Stimulated activated CD8-positive, alpha-beta memory T cell treated with anti-CD3 and anti-CD28 coated beads, Interleukin-12 subunit alpha, Interleukin-12 subunit beta, amount 100 ng/mL, for 1 hour (primary cell): ENCODE results near the gene COX6A1.

ENCODE experiments used
- DNase-seq: peaks from one replicate; pipeline ENCODE4 v3.0.0-alpha.2; 2020; ENCODE audit warnings: low read depth

Gene COX6A1

DNA sequence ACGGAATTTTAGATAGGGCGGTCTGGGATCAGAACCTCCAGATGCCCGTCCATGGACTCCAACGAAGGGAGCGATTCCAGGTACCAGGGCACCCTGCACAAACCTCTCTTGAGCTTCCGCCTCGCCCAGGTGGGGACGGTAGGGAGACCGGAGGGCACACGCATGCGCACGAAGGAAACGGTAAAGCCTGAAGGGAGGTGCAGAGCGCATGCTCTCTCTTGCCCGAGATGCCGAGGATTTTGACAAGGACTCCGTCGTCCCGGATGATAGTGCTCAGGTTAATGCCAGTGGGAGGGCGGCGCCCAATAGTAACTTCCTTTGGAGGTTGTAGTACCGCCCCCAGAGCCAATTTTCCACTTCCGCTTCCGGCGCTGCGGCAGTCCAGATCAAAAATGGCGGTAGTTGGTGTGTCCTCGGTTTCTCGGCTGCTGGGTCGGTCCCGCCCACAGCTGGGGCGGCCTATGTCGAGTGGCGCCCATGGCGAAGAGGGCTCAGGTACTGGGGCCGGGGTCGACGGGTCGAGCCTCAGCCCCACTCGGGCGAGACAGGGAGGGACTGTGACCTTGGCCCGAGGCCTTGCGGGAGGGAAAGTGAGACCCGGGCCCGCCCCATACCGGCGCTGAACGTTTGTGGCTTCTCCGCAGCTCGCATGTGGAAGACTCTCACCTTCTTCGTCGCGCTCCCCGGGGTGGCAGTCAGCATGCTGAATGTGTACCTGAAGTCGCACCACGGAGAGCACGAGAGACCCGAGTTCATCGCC is at the start of gene COX6A1:
Gene COX6A1 (plus strand): TSS at position 379 of the 760 bp plus-strand sequence. CDS start 14 bp downstream, at position 393.
- DNase-seq: peak; percentile 96

- DNase-seq: no peak
Observed at GRCh38 chr12:120388691-120389481, 49.0 kb upstream of the COX6A1 start.

GRCh38 chr12:120390540-120391120 is 47.3 kb upstream of the COX6A1 start:
- no peak for DNase-seq

- no peak for DNase-seq
Observed at GRCh38 chr12:120394483-120395367, 43.2 kb upstream of the COX6A1 start.

GRCh38 chr12:120397824-120398540 is 39.9 kb upstream of the COX6A1 start:
- DNase-seq: no peak

- no peak for DNase-seq
Observed at GRCh38 chr12:120399531-120399930, 38.4 kb upstream of the COX6A1 start.

DNA sequence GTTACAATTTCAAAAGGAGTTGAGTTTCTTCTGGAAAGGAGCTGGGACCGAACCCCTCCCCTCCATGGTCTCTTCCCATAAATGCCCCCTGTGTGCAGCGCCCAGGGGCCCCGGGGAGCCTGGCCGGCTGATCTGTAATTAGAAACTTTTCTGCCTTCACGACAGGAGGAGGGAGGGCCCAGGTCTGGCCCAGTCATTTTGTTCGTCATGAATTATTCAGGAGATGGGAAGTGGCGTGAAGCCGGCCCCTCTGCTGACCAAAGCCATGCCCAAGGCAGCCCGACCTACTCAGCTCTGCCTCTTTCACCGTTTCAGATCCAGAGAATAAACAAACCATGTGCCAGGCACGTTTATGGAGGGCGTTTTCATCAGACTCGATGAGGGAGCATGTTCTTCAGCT is 35.7 kb upstream of the COX6A1 start:
- no peak for DNase-seq

- DNase-seq: no peak
Observed at GRCh38 chr12:120403869-120404268, 34.0 kb upstream of the COX6A1 start.

- DNase-seq: no peak
Observed at GRCh38 chr12:120404271-120404670, 33.6 kb upstream of the COX6A1 start.

DNA sequence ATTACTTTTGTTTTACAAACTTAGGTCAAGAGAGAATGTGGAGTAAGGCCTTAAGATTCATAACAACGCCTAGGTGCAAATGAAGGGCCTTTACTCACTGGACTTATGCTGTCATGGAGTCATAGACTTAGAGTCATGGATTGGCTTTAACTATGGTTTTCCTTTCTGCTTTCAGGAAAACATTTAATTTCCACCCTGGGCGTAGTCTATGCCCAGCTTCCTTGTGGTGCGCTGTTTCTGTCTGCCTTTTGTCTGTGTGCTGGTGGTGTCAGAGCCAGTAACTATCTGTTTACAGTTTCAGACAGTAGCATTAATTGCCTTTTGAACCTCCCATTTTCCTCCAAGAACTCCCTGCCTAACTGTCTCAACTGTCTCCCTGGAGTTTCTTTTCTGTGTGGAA is 31.8 kb upstream of the COX6A1 start:
- no peak for DNase-seq

GRCh38 chr12:120406553-120406952 is 31.4 kb upstream of the COX6A1 start:
- no peak for DNase-seq

GRCh38 chr12:120408771-120409170 is 29.1 kb upstream of the COX6A1 start:
- no peak for DNase-seq

DNA sequence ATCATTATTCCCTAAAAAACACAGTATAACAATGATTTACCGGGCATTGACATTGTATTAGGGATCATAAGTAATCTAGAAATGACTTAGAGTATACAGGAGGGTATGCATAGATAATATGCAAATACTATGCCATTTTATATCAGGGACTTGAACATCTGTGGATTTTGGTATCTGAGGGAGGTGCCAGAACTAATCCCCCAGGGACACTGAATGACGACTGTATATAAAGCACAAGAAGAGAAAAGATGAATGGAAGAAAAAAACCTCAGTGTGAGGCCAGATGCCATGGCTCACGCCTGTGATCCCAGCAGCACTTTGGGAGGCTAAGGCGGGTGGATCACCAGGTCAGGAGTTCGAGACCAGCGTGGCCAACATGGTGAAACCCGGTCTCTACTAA is 25.5 kb upstream of the COX6A1 start:
- DNase-seq: no peak

DNA sequence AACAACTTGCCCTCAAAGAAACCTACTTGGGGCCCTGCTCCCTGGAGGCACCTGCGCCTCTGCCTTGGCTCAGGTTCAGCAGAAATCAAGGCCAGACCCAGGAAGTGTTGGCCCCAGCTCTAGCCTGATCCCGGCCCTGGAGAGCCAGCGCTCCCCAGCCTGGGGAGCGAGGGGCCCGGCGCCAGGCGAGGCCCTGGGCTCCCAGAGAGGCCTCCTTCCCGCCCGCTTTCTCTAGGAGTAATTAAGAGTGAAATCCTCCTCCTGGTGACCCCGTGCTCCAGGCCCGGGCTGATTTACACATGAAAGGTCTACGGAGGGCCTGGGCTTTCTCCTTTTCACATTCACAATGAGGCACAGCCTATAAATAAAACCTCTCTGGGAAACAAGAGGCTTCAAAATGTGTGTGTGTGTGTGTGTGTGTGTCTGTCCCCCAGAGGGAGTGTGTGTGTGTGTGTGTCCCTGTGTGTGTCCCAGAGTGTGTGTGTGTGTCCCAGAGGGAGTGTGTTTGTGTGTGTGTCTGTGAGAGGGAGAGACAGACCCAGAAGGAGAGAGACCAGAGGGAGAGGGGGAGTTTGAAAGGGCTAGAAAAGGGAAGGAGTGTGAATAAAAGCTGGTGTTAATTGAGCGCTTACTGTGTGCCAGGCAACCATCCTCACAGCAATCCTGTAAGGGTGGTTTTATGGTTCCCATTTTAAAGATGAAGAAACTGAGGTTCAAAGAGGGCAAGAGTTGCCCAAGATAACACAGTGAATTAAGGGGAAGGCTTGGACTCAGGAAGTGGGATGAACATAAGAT is 23.8 kb upstream of the COX6A1 start:
- DNase-seq: no peak

- DNase-seq: no peak
Observed at GRCh38 chr12:120416490-120417216, 21.3 kb upstream of the COX6A1 start.

GRCh38 chr12:120417917-120418580 is 19.9 kb upstream of the COX6A1 start:
- DNase-seq: no peak

- no peak for DNase-seq
Observed at GRCh38 chr12:120421701-120422100, 16.2 kb upstream of the COX6A1 start.

DNA sequence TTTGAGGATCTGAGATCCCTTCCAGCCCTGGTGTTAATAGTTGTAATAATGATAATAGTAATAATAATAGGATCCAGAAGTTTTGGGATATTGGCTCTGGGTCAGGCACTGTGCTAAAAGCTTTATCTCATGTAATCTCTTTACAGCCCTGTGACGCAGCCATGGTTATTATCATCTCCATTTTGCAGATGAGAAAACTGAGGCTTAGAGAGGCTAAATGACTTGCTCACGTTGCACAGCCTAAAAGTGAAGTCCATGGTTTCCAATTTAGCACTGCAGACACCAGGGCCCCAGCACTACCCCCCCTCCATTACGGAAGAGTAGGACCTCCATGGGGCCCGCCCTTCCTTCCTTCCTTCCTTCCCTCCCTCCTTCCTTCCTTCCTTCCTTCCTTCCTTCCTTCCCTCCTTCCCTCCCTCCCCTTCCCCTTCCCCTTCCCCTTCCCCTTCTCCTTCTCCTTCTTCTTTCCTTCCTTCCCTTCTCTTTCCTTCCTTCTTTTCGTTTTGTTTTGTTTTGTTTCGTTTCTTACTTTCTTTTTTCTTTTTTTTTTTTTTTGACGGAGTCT is 14.9 kb upstream of the COX6A1 start:
- DNase-seq: no peak

DNA sequence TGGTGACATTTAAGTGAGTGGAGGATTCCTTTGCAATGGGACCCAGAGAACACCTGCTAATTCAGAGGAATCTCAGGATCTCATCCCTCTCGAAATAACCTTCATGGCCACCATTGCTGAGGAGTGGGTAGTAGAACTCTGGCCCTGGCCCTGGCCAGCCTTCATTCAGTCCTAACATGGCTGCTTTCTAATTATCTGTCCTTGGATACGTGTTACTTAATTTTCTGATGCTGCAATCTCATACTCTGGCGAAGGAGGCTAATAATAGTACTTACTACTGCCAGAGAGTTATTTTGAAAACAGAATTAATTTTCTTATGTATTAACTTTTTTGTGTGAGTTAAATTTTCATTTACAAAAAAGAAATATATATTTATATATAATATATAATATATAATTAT is 12.1 kb upstream of the COX6A1 start:
- DNase-seq: no peak
